Osteocyte (in vitro differentiated cells): ENCODE measurements around the gene ADAP1. TPM values are rescaled to one million over a fixed set of nuclear protein-coding genes. Genes with fewer than 3 reads are reported as not detected.

Experiments
- DNase-seq: peaks from one replicate; pipeline ENCODE4 v3.0.0; 2021; ENCODE audit warnings: mixed read lengths; ENCODE audit not compliant: unreplicated experiment; ENCODE audit errors: extremely low spot score
- H3K27ac Mint-ChIP-seq: one replicate; pipeline ENCODE4 v1.8.0; 2021; ENCODE audit warnings: mild to moderate bottlenecking, mixed read lengths; ENCODE audit not compliant: unreplicated experiment
- H3K27me3 Mint-ChIP-seq: one replicate; pipeline ENCODE4 v1.8.0; 2021; ENCODE audit warnings: mixed read lengths; ENCODE audit not compliant: unreplicated experiment
- H3K36me3 Mint-ChIP-seq: one replicate; pipeline ENCODE4 v1.8.0; 2021; ENCODE audit warnings: mixed read lengths; ENCODE audit not compliant: unreplicated experiment
- H3K4me1 Mint-ChIP-seq: one replicate; pipeline ENCODE4 v1.8.0; 2021; ENCODE audit warnings: mixed read lengths; ENCODE audit not compliant: unreplicated experiment
- H3K4me3 Mint-ChIP-seq: one replicate; pipeline ENCODE4 v1.8.0; 2021; ENCODE audit warnings: mild to moderate bottlenecking, moderate library complexity, mixed read lengths; ENCODE audit not compliant: unreplicated experiment
- H3K9me3 Mint-ChIP-seq: one replicate; pipeline ENCODE4 v1.8.0; 2021; ENCODE audit warnings: mixed read lengths; ENCODE audit not compliant: unreplicated experiment
- total RNA-seq: library from RNA; stranded (reverse); gene quantifications from 2 replicates; pipeline ENCODE4 v1.2.1, GENCODE V29; 2021
- TF ChIP-seq, protein P1 (sequence below): fragments of 200-600 bp; sonication (generic); IDR thresholded peaks from 2 replicates; pipeline ENCODE4 v1.5.0; 2021; ENCODE audit warnings: antibody characterized with exemption, mild to moderate bottlenecking, moderate library complexity

Gene ADAP1
- total RNA-seq, 1 donor from 2014 or later: 5.8 TPM

DNA sequence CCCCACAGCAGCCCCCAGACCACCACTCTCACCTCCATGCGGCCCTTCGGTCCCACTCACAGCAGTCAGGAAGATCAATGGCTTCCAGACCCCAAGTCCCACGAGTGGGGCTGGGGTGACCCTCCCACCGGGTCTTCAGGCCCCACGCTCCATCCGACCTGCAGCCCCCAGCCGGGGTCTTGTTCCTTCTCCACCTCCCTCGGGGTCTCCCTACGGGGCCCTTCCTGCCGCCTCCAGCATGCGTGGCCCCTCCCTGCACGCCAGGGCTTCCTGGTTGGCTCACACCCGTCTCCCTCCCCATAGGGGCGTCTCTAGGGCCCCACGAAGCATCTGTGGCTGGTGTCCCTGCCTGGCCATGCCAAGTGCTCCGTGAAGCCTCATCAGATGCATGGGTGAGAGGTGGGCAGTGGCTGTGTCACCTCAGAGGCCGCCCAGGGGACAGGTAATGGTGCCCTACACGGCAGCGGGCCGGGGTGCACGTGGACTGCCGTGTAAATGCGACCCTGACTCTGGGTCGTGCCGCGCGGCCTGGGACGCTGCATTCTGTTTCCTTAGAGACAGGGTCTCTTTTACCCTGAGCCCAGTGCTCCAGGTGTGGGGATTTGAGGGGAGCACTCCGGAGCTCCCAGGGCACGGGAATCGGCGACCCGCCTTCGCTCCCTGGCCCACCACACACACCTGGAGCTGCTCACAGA lies 19.9 kb downstream of the ADAP1 start:
- Mint-ChIP-seq H3K9me3 (no peaks in the 10 kb centered on the region), H3K36me3 (no peaks in the 10 kb centered on the region), H3K4me1 (peaks cover 11% of the 10 kb centered on the region), H3K27me3 (peaks cover 6% of the 10 kb centered on the region), H3K27ac (no peak overlapping the region), H3K4me3 (no peak overlapping the region)
- TF ChIP-seq, protein P1, sequence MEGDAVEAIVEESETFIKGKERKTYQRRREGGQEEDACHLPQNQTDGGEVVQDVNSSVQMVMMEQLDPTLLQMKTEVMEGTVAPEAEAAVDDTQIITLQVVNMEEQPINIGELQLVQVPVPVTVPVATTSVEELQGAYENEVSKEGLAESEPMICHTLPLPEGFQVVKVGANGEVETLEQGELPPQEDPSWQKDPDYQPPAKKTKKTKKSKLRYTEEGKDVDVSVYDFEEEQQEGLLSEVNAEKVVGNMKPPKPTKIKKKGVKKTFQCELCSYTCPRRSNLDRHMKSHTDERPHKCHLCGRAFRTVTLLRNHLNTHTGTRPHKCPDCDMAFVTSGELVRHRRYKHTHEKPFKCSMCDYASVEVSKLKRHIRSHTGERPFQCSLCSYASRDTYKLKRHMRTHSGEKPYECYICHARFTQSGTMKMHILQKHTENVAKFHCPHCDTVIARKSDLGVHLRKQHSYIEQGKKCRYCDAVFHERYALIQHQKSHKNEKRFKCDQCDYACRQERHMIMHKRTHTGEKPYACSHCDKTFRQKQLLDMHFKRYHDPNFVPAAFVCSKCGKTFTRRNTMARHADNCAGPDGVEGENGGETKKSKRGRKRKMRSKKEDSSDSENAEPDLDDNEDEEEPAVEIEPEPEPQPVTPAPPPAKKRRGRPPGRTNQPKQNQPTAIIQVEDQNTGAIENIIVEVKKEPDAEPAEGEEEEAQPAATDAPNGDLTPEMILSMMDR: no peak
- DNase-seq: no peak

DNA sequence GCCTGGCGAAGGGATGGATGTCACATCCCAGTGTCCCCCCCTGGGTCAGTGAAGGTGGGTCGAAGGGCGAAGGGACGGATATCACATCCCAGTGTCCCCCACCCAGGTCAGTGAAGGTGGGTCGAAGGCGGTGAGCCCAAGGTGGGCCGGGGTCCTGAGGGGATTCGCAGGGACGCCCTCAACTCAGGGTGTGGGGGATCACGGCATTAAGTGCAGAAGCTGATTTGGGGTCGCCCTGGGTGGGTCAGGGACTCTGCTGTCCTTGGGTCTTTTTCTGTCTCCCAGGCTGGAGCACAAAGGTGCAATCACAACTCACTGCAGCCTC lies 21.9 kb downstream of the ADAP1 start:
- Mint-ChIP-seq H3K4me3 (no peak overlapping the region), H3K27me3 (peaks cover 6% of the 10 kb centered on the region)

DNA sequence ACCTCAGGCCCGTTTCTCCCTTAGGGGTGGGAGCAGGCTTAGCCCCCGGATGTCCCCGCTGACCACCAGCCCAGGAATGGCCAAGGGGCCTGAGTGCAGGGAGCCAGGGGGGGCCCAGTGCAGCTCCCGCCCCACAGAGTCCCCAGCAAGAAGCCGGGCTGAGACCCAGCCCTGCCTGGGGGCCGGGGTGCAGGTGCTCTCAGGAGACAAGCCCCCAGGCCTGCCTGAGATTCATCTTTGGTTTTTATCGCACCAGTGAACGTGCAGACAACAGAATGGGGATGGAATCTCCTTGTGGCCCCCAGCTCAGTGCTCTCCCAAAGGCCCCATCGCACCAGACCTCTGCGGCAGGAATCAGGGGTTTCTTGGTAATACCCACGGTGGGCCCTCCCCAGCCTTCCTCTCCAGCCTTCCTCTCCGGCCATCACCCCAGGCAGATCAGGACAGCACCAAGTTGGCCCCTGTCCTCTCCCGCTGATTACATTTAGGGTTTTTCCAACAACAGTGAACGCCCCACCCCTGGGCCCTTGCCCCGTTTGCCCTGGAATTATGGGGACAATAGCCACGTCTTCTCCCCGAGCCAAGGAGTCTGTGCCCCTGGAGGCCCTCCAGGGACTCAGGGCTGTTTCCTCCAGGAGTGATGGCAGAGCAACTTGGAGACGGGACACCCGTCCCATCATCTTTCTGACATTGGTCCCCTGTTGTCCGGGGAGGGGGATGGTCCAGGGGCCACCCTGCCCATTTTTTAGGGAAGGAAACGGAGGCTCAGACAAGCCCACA lies 22.4 kb downstream of the ADAP1 start:
- Mint-ChIP-seq H3K4me3 (no peak overlapping the region), H3K36me3 (no peaks in the 10 kb centered on the region), H3K27ac (no peak overlapping the region), H3K9me3 (no peaks in the 10 kb centered on the region), H3K4me1 (peaks cover 8% of the 10 kb centered on the region), H3K27me3 (peaks cover 6% of the 10 kb centered on the region)
- TF ChIP-seq, protein P1: no peak
- DNase-seq: no peak

More for the DNA sequence above, 21.9 kb downstream of the ADAP1 start:
- H3K9me3 Mint-ChIP-seq: no peaks in the 10 kb centered on the region
- no peak overlapping the region for H3K27ac Mint-ChIP-seq
- H3K36me3 Mint-ChIP-seq: no peaks in the 10 kb centered on the region
- TF ChIP-seq, protein P1: no peak
- H3K4me1 Mint-ChIP-seq: peaks cover 8% of the 10 kb centered on the region
- DNase-seq: no peak

DNA sequence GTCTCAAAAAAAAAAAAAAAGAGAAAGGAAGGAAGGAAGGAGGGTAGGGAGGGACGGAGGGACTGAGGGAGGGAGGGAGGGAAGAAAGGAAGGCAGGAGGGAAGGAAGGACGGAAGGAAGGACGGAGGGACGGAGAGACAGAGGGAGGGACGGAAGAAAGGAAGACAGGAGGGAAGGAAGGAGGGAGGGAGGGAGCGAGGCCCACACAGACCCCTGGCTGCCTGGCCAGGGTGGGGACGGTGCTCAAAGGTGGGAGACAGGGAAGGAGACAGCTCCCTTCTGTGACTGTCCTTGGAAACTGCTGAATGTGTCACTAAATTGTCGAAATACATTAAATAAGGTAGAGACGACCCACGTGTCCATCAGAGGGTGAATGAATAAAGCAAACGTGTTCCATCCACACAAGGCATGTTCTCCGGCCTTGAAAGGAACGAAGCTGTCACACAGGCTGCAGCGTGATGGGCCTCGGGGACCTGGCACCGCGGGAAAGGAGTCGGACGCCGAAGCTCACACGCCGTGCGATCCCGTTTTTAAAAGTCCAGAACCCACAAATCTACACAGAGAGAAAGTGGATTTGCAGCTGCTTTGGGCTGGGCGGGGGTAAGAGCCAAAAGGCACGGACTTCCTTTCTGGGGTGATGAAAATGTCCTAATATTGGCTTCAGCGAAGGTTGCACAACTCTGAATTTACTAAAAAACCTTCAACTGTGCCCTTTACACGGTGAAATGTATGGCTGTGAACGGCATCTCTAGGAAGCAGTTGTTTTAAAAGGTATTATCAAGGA lies 23.3 kb downstream of the ADAP1 start:
- H3K27ac Mint-ChIP-seq: no peak overlapping the region
- H3K27me3 Mint-ChIP-seq: peaks cover 6% of the 10 kb centered on the region
- H3K4me1 Mint-ChIP-seq: peaks cover 3% of the 10 kb centered on the region
- H3K36me3 Mint-ChIP-seq: no peaks in the 10 kb centered on the region
- H3K9me3 Mint-ChIP-seq: no peaks in the 10 kb centered on the region
- TF ChIP-seq, protein P1: no peak
- DNase-seq: no peak
- no peak overlapping the region for H3K4me3 Mint-ChIP-seq

DNA sequence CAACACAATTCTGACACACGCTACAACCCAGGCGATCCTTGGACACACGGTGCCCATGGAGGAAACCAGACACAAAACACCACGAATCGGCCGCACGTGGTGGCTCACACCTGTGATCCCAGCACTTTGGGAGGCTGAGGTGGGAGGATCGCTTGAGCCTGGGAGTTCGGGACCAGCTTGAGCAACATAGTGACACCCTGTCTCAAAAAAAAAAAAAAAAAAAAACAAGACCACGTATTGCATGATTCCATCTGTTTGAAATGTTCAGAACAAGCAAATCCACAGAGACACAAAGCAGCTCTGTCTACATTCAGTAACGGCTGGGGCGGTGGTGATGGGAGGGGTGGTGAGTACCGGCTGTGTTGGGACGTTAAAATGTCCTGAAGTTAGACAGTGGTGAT lies 25.2 kb downstream of the ADAP1 start:
- no peak for DNase-seq
- Mint-ChIP-seq H3K4me1 (peaks cover 4% of the 10 kb centered on the region), H3K36me3 (no peaks in the 10 kb centered on the region), H3K27me3 (peaks cover 6% of the 10 kb centered on the region), H3K27ac (no peak overlapping the region), H3K9me3 (no peaks in the 10 kb centered on the region), H3K4me3 (no peak overlapping the region)
- TF ChIP-seq, protein P1: no peak
